Activated CD4-positive, alpha-beta T cell treated with anti-CD3 and anti-CD28 coated beads, Interleukin-2, amount 10 ng/mL, durations not matched to agents 7 days and 5 days (primary cell): ENCODE measurements around the gene IFI27L2. TPM values are rescaled to one million over a fixed set of nuclear protein-coding genes. Genes with fewer than 3 reads are reported as not detected.

Source experiments
- CTCF ChIA-PET: fragments of 350-600 bp; sonication (Branson Sonifier 250); formaldehyde crosslinking; loops from one replicate; lab custom pipeline; 2021; ENCODE audit warnings: antibody characterized with exemption; lab: Charles Lee
- POLR2A ChIA-PET: fragments of 350-600 bp; sonication (Branson Sonifier 250); formaldehyde crosslinking; loops from one replicate; lab custom pipeline; 2021; ENCODE audit warnings: antibody characterized with exemption; lab: Charles Lee
- DNase-seq: peaks from one replicate; pipeline ENCODE4 v3.0.0-alpha.2; 2020
- H3K27ac Mint-ChIP-seq: one replicate; pipeline ENCODE4 v1.8.0; 2021; ENCODE audit warnings: mild to moderate bottlenecking, moderate library complexity, mixed read lengths
- H3K27me3 Mint-ChIP-seq: one replicate; pipeline ENCODE4 v1.8.0; 2021; ENCODE audit warnings: mixed read lengths
- H3K36me3 Mint-ChIP-seq: one replicate; pipeline ENCODE4 v1.8.0; 2021; ENCODE audit warnings: low read depth, mixed read lengths
- H3K4me1 Mint-ChIP-seq: one replicate; pipeline ENCODE4 v1.8.0; 2021; ENCODE audit warnings: mixed read lengths
- H3K4me3 Mint-ChIP-seq: one replicate; pipeline ENCODE4 v1.8.0; 2021; ENCODE audit warnings: mild to moderate bottlenecking, moderate library complexity, mixed read lengths
- H3K9me3 Mint-ChIP-seq: one replicate; pipeline ENCODE4 v1.8.0; 2021; ENCODE audit warnings: mixed read lengths
- total RNA-seq, 2 experiments: library from RNA; stranded (reverse); gene quantifications; one replicate each; pipeline ENCODE4 v1.2.3, GENCODE V29; 2021

Gene IFI27L2
- total RNA-seq, 2 experiments from 2014 or later: 76.0 to 91.3 TPM

DNA sequence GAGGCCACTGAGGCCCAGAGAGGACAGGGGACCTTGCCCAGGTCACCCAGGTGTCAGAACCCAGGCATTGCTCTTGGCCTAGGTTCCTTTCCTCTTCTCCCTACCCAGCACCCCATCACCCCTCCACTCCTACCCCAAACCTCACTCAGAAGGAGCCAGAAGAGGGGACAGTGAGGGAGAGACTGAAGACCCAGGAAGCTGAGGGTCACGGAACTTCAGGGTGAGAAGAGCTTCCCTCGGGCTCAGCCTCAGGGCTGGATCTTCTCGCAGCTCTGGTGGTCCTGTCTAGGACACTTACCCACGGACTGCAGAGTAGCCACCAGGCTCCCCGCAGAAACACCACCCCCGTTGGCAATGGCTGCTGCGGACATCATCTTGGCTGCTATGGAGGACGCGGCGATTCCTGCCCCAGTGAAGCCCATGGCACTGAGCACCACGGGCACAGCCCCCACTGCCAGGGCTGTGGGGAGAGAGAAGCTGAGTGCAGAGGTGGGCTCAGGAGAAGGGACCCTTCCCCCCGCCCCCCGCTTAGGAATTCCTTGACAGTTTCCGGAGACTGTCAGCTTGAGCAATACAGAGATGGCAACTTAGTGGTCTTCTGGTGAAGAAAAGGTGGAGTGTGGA, 1.1 kb downstream of the IFI27L2 start:
- Mint-ChIP-seq H3K36me3 (no peaks in the 10 kb centered on the region), H3K4me1 (peaks cover 30% of the 10 kb centered on the region), H3K4me3 (peak overlapping the region; percentile 85), H3K27ac (peak overlapping the region; percentile 94), H3K9me3 (no peaks in the 10 kb centered on the region), H3K27me3 (peaks cover 14% of the 10 kb centered on the region)
- POLR2A ChIA-PET: no interaction called here
- CTCF ChIA-PET: interaction anchor here (0.6 to 1.5 kb wide), 4 partner anchors 8 to 106 kb away, joined by 4 to 9 read pairs (median 5); no protein-coding TSS in a partner anchor
- DNase-seq: no peak

DNA sequence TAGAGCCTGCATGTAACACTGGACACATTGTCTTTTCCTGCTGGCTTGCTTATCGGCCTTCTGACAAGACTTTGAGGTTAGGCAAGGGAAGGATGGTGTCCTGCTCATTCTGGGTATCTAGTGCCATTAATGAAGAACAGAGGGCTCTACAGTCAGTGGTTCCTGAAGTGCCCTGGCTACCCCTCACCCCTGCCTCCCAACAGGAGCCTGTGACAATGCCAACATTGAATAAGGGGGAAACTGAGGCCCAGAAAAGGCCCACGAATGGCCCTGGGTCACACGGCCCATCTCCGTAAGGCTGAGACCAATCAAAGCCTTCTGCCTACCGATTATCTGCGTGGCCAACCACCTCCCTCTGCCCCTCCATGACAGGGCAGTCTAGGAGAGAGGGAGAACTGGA, 2.1 kb downstream of the IFI27L2 start:
- ChIA-PET CTCF (interaction anchor here (0.6 kb wide), 1 partner anchor 92 kb away, joined by 4 read pairs; no protein-coding TSS in a partner anchor), POLR2A (no interaction called here)
- peaks cover 11% of the 10 kb centered on the region for H3K27me3 Mint-ChIP-seq
- no peaks in the 10 kb centered on the region for H3K9me3 Mint-ChIP-seq
- no peak overlapping the region for H3K4me3 Mint-ChIP-seq
- H3K4me1 Mint-ChIP-seq: peaks cover 30% of the 10 kb centered on the region
- no peak overlapping the region for H3K27ac Mint-ChIP-seq
- no peaks in the 10 kb centered on the region for H3K36me3 Mint-ChIP-seq
- no peak for DNase-seq

DNA sequence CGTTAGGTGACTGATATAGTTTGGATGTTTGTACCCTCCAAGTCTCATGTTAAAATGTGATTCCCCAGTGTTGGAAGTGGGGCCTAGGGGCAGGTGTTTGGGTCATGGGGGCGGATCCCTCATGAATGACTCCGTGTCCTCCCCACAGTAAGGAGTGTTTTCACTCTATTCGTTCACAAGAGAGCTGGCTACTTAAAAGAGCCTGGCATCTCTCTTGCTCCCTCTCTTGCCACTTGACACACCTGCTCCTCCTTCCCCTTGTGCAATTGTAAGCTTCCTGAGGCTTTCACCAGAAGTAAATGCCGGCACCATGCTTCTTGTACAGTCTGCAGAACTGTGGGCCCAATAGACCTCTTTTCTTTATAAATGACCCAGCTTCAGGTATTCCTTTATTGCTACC, 2.6 kb downstream of the IFI27L2 start:
- Mint-ChIP-seq H3K9me3 (no peaks in the 10 kb centered on the region), H3K4me1 (peaks cover 27% of the 10 kb centered on the region), H3K36me3 (no peaks in the 10 kb centered on the region), H3K27me3 (peaks cover 7% of the 10 kb centered on the region), H3K27ac (no peak overlapping the region), H3K4me3 (no peak overlapping the region)
- ChIA-PET CTCF (interaction anchor here (1.0 kb wide), 1 partner anchor 14 kb away, joined by 3 read pairs; no protein-coding TSS in a partner anchor), POLR2A (no interaction called here)
- DNase-seq: no peak

DNA sequence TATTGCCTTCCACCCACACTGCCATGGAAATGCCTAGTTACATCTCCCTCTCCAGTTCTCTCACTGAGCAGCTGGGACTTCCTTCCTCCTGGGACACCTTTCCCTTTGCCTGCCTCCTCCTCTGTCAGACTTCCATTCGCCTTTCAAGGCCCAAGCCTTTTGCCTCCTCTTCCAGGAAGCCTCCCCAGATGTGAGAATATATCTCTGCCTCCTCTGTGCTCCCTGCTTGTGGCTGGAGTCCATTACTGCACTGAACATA, 3.1 kb downstream of the IFI27L2 start:
- CTCF ChIA-PET: interaction anchor here (0.6 to 1.5 kb wide), 3 partner anchors 10 to 14 kb away, joined by 3 read pairs; no protein-coding TSS in a partner anchor

DNA sequence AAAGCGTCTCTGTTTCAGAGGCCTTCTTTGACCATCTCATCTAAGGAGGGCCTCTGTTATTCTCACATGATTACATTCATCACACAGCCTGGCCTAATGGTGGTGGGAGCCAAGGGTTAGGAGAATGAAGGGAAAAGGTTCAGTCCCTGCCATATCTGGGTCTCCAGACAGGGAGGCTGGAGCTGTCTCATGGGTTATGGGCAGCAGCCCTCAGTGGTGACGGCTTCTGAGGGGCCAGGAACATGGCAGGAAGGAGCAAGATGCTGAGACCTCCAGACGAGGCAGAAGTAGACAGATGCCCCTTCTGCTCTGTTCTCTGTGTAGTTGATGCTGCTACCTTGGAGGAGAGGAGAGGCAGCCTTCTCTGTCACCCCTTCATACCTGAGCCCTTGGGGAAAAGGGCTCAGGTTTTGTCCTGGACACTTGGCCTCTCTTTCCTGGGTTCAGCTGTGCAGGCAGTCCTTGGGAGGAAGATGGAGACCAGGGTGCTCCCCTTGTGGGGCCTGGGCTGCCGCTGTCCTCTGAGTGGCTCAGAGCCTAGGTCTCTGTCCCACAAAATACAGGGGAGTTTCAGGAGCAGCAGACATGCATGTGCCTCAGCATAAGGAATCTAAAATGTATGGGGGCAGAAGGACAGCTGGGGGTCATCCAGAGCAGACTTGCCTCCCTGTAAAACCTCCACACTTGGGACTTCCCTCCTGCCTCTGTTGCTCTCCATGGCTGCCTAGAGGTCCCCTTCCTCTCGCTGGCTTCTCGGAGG, 3.6 kb downstream of the IFI27L2 start:
- Mint-ChIP-seq H3K27ac (no peak overlapping the region), H3K4me1 (peaks cover 27% of the 10 kb centered on the region), H3K27me3 (peaks cover 3% of the 10 kb centered on the region), H3K4me3 (no peak overlapping the region), H3K36me3 (no peaks in the 10 kb centered on the region), H3K9me3 (peaks cover 1% of the 10 kb centered on the region)
- DNase-seq: no peak
- ChIA-PET CTCF (interaction anchor here (0.6 to 1.8 kb wide), 4 partner anchors 10 to 186 kb away, joined by 3 to 8 read pairs (median 3); no protein-coding TSS in a partner anchor), POLR2A (no interaction called here)

More for the DNA sequence above, 3.1 kb downstream of the IFI27L2 start:
- POLR2A ChIA-PET: no interaction called here
- no peak overlapping the region for H3K4me3 Mint-ChIP-seq
- H3K27me3 Mint-ChIP-seq: peaks cover 7% of the 10 kb centered on the region
- H3K27ac Mint-ChIP-seq: no peak overlapping the region
- H3K9me3 Mint-ChIP-seq: no peaks in the 10 kb centered on the region
- no peaks in the 10 kb centered on the region for H3K36me3 Mint-ChIP-seq
- DNase-seq: no peak
- peaks cover 27% of the 10 kb centered on the region for H3K4me1 Mint-ChIP-seq

DNA sequence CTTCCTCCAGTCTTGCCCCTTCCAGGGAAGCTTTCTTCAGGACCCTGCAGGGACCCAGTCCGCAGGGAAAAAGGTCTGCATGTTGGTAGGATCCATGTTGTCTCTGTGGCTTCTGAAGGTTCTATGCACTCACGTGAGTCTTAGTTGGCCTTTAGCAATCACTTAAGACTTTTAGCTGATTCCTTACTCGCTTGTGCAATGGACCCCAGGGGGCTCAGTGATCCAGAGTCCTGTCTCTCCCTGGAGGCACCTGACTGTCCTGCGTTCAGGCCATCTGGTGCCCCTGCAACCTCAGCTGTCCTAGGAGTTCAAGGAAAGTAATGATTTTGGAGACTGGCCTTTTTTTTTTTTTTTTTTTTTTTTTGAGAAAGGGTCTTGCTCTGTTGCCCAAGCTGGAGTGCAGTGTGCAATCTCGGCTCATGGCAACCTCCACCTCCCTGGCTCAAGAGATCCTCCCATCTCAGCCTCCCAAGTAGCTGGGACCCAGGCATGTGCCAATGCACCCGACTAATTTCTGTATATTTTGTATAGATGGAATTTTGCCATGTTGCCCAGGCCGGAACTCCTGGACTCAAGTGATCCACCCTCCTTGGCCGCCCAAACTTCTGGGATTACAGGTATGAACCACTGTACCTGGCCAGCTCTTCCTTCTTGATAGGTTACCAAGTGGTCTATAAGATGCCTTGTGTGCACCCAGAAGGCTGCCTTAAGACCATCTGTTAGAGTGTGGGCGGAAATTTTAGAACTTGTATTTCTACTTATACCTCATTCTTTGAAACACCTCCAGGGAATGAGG, 4.6 kb downstream of the IFI27L2 start:
- Mint-ChIP-seq H3K4me3 (no peak overlapping the region), H3K36me3 (no peaks in the 10 kb centered on the region), H3K9me3 (peaks cover 9% of the 10 kb centered on the region), H3K4me1 (peaks cover 20% of the 10 kb centered on the region), H3K27ac (no peak overlapping the region), H3K27me3 (no peaks in the 10 kb centered on the region)
- POLR2A ChIA-PET: no interaction called here
- DNase-seq: no peak
- CTCF ChIA-PET: interaction anchor here (0.8 to 1.8 kb wide), 3 partner anchors 12 to 185 kb away, joined by 3 to 8 read pairs (median 3); no protein-coding TSS in a partner anchor

DNA sequence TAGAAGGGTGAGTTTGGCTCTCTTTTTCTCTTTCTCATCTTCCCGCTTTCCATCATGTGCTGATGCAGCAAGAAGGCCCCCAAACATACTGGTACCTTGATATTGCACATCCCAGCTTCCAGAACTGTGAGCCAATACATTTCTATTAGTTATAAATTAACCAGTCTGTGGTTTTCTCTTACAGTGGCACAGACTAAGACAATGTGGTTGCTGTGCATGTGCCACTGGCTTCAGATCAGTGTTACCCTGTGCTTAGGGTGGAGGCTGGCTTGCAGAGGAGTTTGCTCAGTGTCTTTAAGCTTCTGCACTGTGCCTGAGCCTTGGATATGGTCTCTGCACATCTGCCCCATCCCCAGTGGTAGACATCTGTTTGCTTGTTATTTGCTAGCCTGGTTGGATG, 5.5 kb downstream of the IFI27L2 start:
- CTCF ChIA-PET: interaction anchor here (0.8 kb wide), 1 partner anchor 11 kb away, joined by 3 read pairs; no protein-coding TSS in a partner anchor
- POLR2A ChIA-PET: no interaction called here
- no peak for DNase-seq
- Mint-ChIP-seq H3K27me3 (no peaks in the 10 kb centered on the region), H3K27ac (no peak overlapping the region), H3K36me3 (no peaks in the 10 kb centered on the region), H3K4me1 (peaks cover 12% of the 10 kb centered on the region), H3K4me3 (no peak overlapping the region), H3K9me3 (peaks cover 14% of the 10 kb centered on the region)

DNA sequence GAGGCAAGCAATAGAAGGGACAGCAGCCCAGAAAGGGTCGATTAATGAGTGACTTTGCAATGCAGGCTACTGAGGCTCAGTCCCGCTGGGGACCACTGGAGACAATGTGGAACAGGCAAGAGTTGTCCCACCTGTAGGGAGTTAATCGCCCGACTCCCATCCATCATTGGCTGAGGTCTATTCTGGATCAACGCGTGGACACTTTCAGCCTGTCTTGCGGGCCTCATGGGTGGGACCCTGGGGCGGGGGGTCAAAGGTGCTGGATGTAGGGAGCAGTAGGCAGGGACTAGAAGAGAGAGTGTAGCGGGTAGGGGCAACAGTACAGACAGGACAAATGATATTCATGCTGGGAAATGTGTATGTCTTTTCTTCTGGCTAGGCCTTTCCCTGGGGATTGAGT, 6.1 kb downstream of the IFI27L2 start:
- CTCF ChIA-PET: no interaction called here
- Mint-ChIP-seq H3K27me3 (no peaks in the 10 kb centered on the region), H3K4me1 (peaks cover 6% of the 10 kb centered on the region), H3K9me3 (peaks cover 14% of the 10 kb centered on the region), H3K36me3 (no peaks in the 10 kb centered on the region), H3K27ac (no peak overlapping the region), H3K4me3 (no peak overlapping the region)
- no peak for DNase-seq
- POLR2A ChIA-PET: no interaction called here

DNA sequence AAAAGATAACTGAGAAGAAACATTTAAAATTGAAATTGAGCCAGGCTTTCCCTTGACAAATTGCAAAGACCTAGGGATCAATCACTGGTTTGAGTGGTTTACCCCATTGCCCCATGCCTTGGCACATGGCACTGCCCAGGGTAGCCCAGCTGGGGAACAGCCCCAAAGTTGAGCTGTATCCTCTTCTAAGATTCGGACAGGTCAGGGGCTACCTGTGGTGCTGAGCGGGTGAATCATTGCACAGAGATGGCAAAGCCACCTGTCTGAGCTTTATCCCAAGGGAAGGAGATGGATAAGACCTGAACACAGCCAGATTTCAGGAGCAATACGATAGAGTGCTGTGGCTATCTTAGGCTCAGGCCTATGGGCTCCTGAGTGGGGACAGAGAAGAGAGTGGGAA, 7.0 kb downstream of the IFI27L2 start:
- POLR2A ChIA-PET: no interaction called here
- no peaks in the 10 kb centered on the region for H3K27me3 Mint-ChIP-seq
- H3K9me3 Mint-ChIP-seq: peaks cover 14% of the 10 kb centered on the region
- DNase-seq: no peak
- no peaks in the 10 kb centered on the region for H3K36me3 Mint-ChIP-seq
- CTCF ChIA-PET: interaction anchor here (0.6 kb wide), 1 partner anchor 86 kb away, joined by 3 read pairs; no protein-coding TSS in a partner anchor
- no peak overlapping the region for H3K27ac Mint-ChIP-seq
- H3K4me1 Mint-ChIP-seq: peaks cover 4% of the 10 kb centered on the region
- H3K4me3 Mint-ChIP-seq: no peak overlapping the region

DNA sequence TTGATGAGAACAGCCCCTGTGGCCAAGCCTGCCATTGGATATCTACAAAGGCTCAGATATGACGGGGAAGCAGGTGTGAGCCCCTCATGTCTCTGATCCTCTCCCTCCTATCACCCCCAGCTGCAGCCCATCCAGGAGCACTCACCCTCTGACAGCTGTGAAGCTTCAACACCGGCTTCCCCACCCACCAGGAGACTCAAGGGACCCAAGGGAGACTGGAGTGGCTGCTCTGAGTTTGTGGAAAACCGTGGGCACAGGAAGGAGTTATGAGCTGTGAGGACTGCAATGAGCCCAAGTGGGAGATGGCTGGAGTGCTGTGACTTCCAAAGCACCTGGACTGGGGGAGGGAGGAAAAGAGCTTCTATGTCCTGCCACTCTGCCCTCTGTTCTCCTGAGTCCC, 7.9 kb downstream of the IFI27L2 start:
- ChIA-PET POLR2A (no interaction called here), CTCF (no interaction called here)
- Mint-ChIP-seq H3K27me3 (no peaks in the 10 kb centered on the region), H3K27ac (no peak overlapping the region), H3K4me1 (peaks cover 4% of the 10 kb centered on the region), H3K4me3 (no peak overlapping the region), H3K9me3 (peaks cover 14% of the 10 kb centered on the region), H3K36me3 (no peaks in the 10 kb centered on the region)
- no peak for DNase-seq

DNA sequence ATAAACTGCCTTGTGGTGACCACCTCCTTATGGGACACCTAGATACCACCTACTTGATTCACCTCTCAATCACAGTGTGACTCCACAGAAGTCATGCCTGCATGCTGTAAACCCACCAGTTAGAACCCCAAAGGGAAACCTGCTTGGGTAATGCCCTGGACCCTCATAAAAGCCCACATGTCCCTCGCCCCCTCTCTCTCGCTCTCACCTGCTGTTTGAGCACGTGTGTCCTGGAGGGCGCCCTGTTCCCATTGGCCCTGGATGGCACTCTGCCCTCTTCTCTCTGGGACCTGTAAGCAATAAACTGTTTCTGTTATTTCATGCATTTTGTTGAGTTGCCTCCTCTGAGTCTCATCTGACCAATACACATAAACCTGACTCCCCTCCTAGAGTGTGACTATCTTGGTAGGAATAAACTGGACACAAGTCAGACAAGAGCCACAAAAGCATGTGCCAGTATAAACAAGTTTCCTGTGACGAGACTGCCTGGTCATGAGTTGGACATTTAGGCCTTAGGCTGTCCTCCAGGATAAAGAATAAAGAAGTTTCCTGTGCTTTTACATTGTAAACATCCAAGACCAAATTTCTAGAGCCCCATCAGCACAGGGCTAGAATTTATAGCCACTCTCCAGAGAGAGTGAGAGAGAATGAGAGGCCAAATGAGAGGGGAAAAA, 8.6 kb downstream of the IFI27L2 start:
- no peaks in the 10 kb centered on the region for H3K27me3 Mint-ChIP-seq

DNA sequence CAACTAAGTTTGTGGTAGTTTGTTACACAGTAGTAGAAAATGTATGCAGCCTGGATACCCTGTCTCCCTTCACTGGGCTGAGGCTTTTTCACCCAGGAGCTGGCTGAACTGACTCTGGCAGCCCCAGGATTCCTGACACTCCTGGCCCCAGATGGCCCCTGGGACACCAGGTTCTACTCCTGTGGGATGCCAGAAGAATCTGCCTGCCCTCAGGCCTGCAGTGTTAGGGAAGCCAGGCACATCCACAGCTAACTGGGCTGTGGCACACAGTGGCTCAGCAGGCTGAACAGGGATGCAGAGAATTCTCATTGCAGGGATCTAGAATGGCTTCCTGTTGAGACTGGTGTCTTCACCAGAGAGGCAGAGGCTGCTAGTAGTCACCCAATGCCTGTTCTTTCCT, 10.3 kb downstream of the IFI27L2 start:
- H3K27ac Mint-ChIP-seq: no peak overlapping the region
- DNase-seq: no peak
- ChIA-PET POLR2A (no interaction called here), CTCF (interaction anchor here (0.6 kb wide), 1 partner anchor 408 kb away, joined by 4 read pairs; no protein-coding TSS in a partner anchor)
- H3K4me3 Mint-ChIP-seq: no peak overlapping the region
- H3K36me3 Mint-ChIP-seq: no peaks in the 10 kb centered on the region
- H3K27me3 Mint-ChIP-seq: no peaks in the 10 kb centered on the region
- peaks cover 14% of the 10 kb centered on the region for H3K9me3 Mint-ChIP-seq
- H3K4me1 Mint-ChIP-seq: peaks cover 20% of the 10 kb centered on the region

More for the DNA sequence above, 8.6 kb downstream of the IFI27L2 start:
- CTCF ChIA-PET: no interaction called here
- peaks cover 4% of the 10 kb centered on the region for H3K4me1 Mint-ChIP-seq
- no peak overlapping the region for H3K27ac Mint-ChIP-seq
- no peak overlapping the region for H3K4me3 Mint-ChIP-seq
- POLR2A ChIA-PET: no interaction called here
- H3K36me3 Mint-ChIP-seq: no peaks in the 10 kb centered on the region
- DNase-seq: no peak
- peaks cover 14% of the 10 kb centered on the region for H3K9me3 Mint-ChIP-seq
